ENCODE data around the gene PKHD1.

DNA sequence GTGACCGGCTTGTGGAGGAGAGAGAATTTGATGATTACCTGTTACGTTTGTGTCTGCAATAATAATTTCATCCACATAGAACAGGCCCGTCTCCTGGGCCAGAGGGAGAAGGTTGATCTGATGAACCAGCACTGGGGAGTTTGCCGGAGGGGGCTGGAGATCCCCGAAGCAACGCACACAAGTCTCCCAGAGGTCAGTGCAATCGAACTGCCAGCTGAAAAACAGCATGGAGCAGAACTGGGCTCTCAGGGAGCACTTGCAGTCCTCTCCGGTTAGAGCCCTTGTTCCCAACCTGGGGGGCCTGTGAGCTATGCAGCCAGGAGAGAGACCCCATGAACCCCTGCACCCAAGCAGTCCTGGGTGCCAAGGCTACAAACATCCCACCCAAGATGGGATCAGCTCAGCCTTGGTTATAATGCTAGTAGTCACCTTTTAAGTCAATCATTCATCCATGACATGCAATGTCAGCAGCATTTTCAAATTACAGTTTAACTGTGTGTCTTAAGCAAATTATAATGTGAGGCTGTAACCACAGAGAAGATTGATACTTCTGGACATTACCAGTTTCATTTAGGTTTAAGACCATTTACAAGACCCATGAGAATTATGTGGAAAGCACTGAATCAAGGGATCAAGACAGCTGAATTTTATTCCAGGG is 34.2 kb downstream of the PKHD1 start:
- TF ChIP-seq, protein P1, sequence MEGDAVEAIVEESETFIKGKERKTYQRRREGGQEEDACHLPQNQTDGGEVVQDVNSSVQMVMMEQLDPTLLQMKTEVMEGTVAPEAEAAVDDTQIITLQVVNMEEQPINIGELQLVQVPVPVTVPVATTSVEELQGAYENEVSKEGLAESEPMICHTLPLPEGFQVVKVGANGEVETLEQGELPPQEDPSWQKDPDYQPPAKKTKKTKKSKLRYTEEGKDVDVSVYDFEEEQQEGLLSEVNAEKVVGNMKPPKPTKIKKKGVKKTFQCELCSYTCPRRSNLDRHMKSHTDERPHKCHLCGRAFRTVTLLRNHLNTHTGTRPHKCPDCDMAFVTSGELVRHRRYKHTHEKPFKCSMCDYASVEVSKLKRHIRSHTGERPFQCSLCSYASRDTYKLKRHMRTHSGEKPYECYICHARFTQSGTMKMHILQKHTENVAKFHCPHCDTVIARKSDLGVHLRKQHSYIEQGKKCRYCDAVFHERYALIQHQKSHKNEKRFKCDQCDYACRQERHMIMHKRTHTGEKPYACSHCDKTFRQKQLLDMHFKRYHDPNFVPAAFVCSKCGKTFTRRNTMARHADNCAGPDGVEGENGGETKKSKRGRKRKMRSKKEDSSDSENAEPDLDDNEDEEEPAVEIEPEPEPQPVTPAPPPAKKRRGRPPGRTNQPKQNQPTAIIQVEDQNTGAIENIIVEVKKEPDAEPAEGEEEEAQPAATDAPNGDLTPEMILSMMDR (IDR thresholded peaks at IDR 0.05): no peak
- no peak for TF ChIP-seq POLR2AphosphoS5 (IDR thresholded peaks at IDR 0.05)
- TF ChIP-seq POLR2A (IDR thresholded peaks at IDR 0.05): no peak
- no peak for TF ChIP-seq EP300 (IDR thresholded peaks at IDR 0.05)

Measured in suprapubic skin (tissue), 4 donors.